ENCODE results near the gene VPS13D. TPM values are rescaled to one million over a fixed set of nuclear protein-coding genes. Genes with fewer than 3 reads are reported as not detected.

The VPS13D gene
- total RNA-seq, 2 donors from 2014 or later, result 48.1 to 65.2 TPM

DNA sequence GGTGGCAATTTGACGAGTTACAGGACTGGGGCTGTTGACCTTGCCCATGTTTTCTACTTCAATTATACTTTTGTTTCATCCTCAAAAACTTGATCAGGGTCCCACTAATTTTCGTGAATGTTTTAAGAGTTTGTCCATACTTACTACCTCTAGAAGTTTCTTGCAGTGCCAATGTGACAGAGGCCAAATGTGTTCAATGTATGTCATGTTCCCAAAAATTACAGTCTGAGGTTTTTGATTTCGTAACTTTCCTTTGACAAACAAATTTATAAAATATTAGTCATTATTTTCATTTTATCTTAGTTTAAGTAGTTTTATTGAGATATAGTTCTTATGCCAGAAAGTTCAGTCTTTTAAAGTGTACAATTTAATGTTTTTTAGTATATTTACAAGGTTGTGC, 15.3 kb downstream of the VPS13D start:
- Histone ChIP-seq H3K27ac (no peak overlapping the region), H3K27me3 (no peaks in the 10 kb centered on the region), H3K4me3 (no peak overlapping the region), H3K36me3 (peaks cover 66% of the 10 kb centered on the region), H3K9me3 (no peaks in the 10 kb centered on the region), H3K4me1 (no peaks in the 10 kb centered on the region)
- TF ChIP-seq, protein P1, sequence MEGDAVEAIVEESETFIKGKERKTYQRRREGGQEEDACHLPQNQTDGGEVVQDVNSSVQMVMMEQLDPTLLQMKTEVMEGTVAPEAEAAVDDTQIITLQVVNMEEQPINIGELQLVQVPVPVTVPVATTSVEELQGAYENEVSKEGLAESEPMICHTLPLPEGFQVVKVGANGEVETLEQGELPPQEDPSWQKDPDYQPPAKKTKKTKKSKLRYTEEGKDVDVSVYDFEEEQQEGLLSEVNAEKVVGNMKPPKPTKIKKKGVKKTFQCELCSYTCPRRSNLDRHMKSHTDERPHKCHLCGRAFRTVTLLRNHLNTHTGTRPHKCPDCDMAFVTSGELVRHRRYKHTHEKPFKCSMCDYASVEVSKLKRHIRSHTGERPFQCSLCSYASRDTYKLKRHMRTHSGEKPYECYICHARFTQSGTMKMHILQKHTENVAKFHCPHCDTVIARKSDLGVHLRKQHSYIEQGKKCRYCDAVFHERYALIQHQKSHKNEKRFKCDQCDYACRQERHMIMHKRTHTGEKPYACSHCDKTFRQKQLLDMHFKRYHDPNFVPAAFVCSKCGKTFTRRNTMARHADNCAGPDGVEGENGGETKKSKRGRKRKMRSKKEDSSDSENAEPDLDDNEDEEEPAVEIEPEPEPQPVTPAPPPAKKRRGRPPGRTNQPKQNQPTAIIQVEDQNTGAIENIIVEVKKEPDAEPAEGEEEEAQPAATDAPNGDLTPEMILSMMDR (IDR thresholded peaks at IDR 0.05), result no peak
- no peak for DNase-seq (ENCODE audit: low spot score)

DNA sequence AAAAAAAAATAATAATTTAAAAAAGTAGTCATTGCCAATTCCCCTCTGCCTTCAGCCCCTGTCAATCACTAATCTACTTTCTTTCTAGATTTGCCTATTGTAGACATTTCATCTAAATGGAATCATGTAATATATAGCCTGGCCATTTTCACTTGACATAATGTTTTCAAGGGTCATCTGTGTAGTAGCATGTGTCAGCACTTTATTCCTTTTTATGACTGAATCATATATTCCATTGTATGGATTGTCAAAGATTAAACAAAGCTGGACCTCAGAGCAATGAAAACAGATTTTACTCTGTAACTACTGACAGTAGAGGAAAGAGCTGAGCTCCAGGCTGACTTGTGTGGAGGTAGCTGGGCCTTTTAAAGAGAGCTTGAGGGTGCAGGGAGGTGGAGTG, 15.9 kb downstream of the VPS13D start:
- Histone ChIP-seq H3K9me3 (no peaks in the 10 kb centered on the region), H3K4me3 (no peak overlapping the region), H3K27ac (no peak overlapping the region), H3K36me3 (peaks cover 71% of the 10 kb centered on the region), H3K27me3 (no peaks in the 10 kb centered on the region), H3K4me1 (no peaks in the 10 kb centered on the region)
- no peak for DNase-seq (ENCODE audit: low spot score)
- TF ChIP-seq, protein P1 (IDR thresholded peaks at IDR 0.05), result no peak

DNA sequence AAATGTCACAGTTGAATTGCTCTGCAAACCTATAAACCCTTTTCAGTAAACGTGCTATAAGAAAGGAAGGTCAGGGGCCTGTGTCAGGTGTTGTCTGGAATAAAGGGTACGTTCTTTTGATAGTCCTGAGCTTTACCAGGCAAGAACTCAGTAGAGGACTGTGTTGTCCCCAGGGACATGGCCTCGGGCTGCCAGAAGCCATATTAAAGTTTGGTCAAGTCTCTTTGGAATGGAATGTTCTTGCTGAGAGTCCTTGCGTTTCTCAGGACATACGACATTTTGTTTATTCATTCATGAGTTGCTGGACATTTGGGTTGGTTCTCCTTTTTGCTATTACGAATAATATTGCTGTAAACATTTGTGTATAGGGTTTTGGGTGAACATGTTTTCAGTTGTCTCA, 16.8 kb downstream of the VPS13D start:
- DNase-seq (ENCODE audit: low spot score), result no peak
- H3K27ac ChIP-seq, result no peak overlapping the region
- peaks cover 73% of the 10 kb centered on the region for H3K36me3 ChIP-seq
- no peaks in the 10 kb centered on the region for H3K27me3 ChIP-seq
- TF ChIP-seq, protein P1 (IDR thresholded peaks at IDR 0.05), result no peak
- H3K4me1 ChIP-seq, result no peaks in the 10 kb centered on the region
- H3K9me3 ChIP-seq, result no peaks in the 10 kb centered on the region
- H3K4me3 ChIP-seq, result no peak overlapping the region

DNA sequence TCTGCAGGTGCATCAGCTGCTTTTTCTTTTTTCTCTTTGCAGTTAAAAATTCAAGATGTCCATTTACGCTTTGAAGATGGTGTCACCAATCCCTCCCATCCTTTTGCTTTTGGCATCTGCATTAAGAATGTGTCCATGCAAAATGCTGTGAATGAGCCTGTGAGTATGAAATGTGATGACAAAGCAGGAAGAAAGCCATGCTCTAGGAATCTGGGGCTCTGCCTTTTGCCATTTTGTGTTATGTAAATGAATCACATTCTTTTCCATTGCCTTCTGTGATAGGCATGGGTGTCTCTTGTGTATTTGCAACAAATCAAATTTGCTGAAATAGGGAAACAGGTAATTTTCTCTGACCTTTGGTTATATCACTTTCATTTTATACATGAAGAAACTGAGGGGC, 19.4 kb downstream of the VPS13D start:
- Histone ChIP-seq H3K9me3 (no peaks in the 10 kb centered on the region), H3K4me3 (no peak overlapping the region), H3K27ac (no peak overlapping the region), H3K36me3 (peaks cover 73% of the 10 kb centered on the region), H3K4me1 (no peaks in the 10 kb centered on the region), H3K27me3 (no peaks in the 10 kb centered on the region)
- TF ChIP-seq, protein P1 (IDR thresholded peaks at IDR 0.05), result no peak
- no peak for DNase-seq (ENCODE audit: low spot score)

DNA sequence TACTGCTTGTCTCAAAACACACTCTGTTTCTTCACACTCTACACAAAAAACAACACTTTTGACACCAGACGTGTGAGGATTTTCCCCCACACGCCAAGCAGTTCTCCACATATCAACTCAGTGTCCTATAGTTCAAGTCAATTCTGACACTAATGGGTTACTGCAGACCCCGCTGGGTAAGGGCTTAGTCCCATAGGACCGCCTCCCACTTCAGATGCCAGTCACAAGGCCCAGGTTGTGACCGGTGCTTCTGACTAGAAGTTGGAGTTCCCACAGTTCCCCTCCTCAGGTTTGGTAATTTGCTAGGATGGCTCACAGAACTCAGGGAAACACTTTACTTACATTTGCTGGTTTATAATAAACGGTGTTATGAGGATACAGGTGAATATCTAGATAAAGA, 19.9 kb downstream of the VPS13D start:
- DNase-seq (ENCODE audit: low spot score), result no peak
- Histone ChIP-seq H3K27me3 (no peaks in the 10 kb centered on the region), H3K27ac (no peak overlapping the region), H3K9me3 (no peaks in the 10 kb centered on the region), H3K4me3 (no peak overlapping the region), H3K4me1 (no peaks in the 10 kb centered on the region), H3K36me3 (peaks cover 73% of the 10 kb centered on the region)
- TF ChIP-seq, protein P1 (IDR thresholded peaks at IDR 0.05), result no peak

DNA sequence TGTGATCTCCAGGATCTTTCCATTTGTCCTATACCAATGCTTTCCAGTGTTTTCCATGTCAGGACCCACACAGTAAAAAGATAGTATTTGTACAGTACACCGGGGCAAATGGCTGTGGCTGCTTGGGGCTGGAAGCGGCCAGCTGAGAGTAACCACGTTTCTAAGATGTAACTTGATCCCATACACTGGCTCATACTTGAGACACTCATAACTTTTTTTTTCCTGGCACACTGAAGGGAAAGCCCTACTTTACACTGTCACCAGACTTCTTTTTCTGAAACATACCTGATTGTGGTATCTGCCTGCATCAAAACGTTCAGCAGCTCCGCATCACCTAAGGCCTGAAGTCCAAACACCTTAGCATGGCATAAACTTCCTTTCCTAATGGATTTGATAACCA, 21.6 kb downstream of the VPS13D start:
- Histone ChIP-seq H3K27me3 (no peaks in the 10 kb centered on the region), H3K4me3 (no peak overlapping the region), H3K27ac (no peak overlapping the region), H3K4me1 (no peaks in the 10 kb centered on the region), H3K9me3 (no peaks in the 10 kb centered on the region), H3K36me3 (peaks cover 75% of the 10 kb centered on the region)
- DNase-seq (ENCODE audit: low spot score), result no peak
- TF ChIP-seq, protein P1 (IDR thresholded peaks at IDR 0.05), result no peak

All from right atrium auricular region (tissue), 2 donors.